Brain microvascular endothelial cell (primary cell): ENCODE measurements around the gene RAB15.

ENCODE experiments used
- DNase-seq: peaks from one replicate; pipeline ENCODE4 v3.0.0-alpha.2; 2020
- H3K27ac ChIP-seq: fragments of 250-450 bp; sonication (Bioruptor Pico); 2 replicates; pipeline ENCODE4 v1.5.1; 2020; ENCODE audit warnings: mild to moderate bottlenecking, moderate library complexity
- H3K27me3 ChIP-seq: fragments of 250-450 bp; sonication (Bioruptor Pico); replicated peaks from 2 replicates; pipeline ENCODE4 v1.5.1; 2020; ENCODE audit warnings: mild to moderate bottlenecking
- H3K36me3 ChIP-seq: fragments of 250-450 bp; sonication (Bioruptor Pico); replicated peaks from 2 replicates; pipeline ENCODE4 v1.5.1; 2020; ENCODE audit warnings: mild to moderate bottlenecking
- H3K4me3 ChIP-seq: 2 replicates; pipeline ENCODE4 v1.5.1; 2011; ENCODE audit warnings: low read depth, mild to moderate bottlenecking, control low read depth, low read length, moderate library complexity
- CTCF ChIP-seq: IDR thresholded peaks from 2 replicates; pipeline ENCODE4 v1.5.1; 2011; ENCODE audit warnings: low read depth, mild to moderate bottlenecking, moderate library complexity, low read length, control low read depth, inconsistent platforms; ENCODE audit errors: missing control alignments
- in situ Hi-C: cut with HindIII; loops from 2 replicates; pipeline ENCODE4 v1.10.0; 2017; ENCODE audit warnings: low sequenced_read_pairs, low pct_ligation_motif_present

RAB15 gene

DNA sequence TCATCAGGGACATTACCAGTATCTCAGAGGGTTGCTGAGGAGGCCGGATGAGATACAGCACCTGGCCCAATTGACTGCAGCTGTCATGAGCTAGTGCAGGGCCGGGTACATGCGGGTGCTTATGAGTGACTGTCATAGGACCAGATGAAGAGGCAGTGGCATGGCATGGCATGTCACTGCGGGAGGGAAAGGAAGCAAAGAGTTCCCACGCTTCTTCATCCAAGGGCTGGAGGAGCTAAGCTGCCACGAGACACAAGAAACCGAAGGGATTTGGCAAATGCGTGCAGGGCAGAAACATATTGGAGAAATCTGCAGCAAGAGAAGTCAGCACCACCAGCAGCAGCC is 18.9 kb downstream of the RAB15 start:
- in situ Hi-C loops, result no loop called here
- H3K36me3 ChIP-seq, result no peaks in the 10 kb centered on the region
- TF ChIP-seq CTCF, result no peak
- no peaks in the 10 kb centered on the region for H3K27me3 ChIP-seq
- H3K27ac ChIP-seq, result no peak overlapping the region
- H3K4me3 ChIP-seq, result no peak overlapping the region
- DNase-seq, result no peak

- peak; percentile 45 for DNase-seq
- peak; percentile 37 for TF ChIP-seq CTCF
- Histone ChIP-seq H3K4me3 (no peak overlapping the region), H3K27ac (no peak overlapping the region), H3K36me3 (no peaks in the 10 kb centered on the region), H3K27me3 (no peaks in the 10 kb centered on the region)
- in situ Hi-C loops, result no loop called here
Observed at GRCh38 chr14:64952598-64953309, 19.4 kb downstream of the RAB15 start.

- H3K27ac ChIP-seq, result no peak overlapping the region
- no peak for DNase-seq
- in situ Hi-C loops, result no loop called here
- H3K27me3 ChIP-seq, result no peaks in the 10 kb centered on the region
- no peaks in the 10 kb centered on the region for H3K36me3 ChIP-seq
- no peak for TF ChIP-seq CTCF
- no peak overlapping the region for H3K4me3 ChIP-seq
Observed at GRCh38 chr14:64951724-64952123, 20.4 kb downstream of the RAB15 start.

DNA sequence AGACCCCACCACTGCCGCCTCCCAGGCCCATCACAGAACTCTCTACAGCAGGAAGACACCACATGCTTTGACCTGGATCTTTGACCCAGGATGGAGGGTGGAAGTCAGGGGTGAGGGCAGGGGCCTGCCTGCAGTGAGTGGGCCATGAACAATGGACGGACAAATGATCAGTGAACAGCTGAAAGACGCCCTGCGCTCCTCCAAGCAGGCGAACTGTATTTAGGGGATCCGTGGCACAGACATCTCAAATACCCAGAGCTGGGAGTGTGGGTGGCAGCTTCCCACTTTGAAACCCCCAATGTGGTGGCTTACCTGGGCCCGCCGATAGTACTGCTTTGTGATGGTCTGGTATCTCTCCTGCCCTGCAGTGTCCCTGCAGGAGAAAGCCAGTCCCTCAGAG is 20.8 kb downstream of the RAB15 start:
- no peaks in the 10 kb centered on the region for H3K27me3 ChIP-seq
- TF ChIP-seq CTCF, result no peak
- in situ Hi-C loops, result no loop called here
- H3K36me3 ChIP-seq, result no peaks in the 10 kb centered on the region
- no peak for DNase-seq
- no peak overlapping the region for H3K27ac ChIP-seq
- H3K4me3 ChIP-seq, result no peak overlapping the region

- H3K27ac ChIP-seq, result no peak overlapping the region
- in situ Hi-C loops, result no loop called here
- DNase-seq, result no peak
- H3K36me3 ChIP-seq, result no peaks in the 10 kb centered on the region
- H3K4me3 ChIP-seq, result no peak overlapping the region
- no peaks in the 10 kb centered on the region for H3K27me3 ChIP-seq
- no peak for TF ChIP-seq CTCF
Observed at GRCh38 chr14:64950889-64951288, 21.2 kb downstream of the RAB15 start.

- Histone ChIP-seq H3K36me3 (no peaks in the 10 kb centered on the region), H3K27ac (no peak overlapping the region), H3K27me3 (no peaks in the 10 kb centered on the region), H3K4me3 (no peak overlapping the region)
- no peak for TF ChIP-seq CTCF
- no peak for DNase-seq
- in situ Hi-C loops, result no loop called here
Observed at GRCh38 chr14:64948612-64949210, 23.4 kb downstream of the RAB15 start.
